Vagina (tissue), 2 donors: ENCODE data around the gene SERPINA4.

Source experiments
- POLR2A ChIP-seq, 2 donors: fragments of 450-650 bp; IDR thresholded peaks; one replicate each; pipeline ENCODE4 v1.6.1; 2017; ENCODE audit warnings: antibody characterized with exemption in 2 of 2, mild to moderate bottlenecking in 2 of 2, moderate library complexity in 2 of 2
- TF ChIP-seq, protein P1 (sequence below), 3 experiments: fragments of 450-650 bp in 2 of 3; fragments of 200-600 bp in 1 of 3; sonication (generic) in 1 of 3; IDR thresholded peaks; one replicate each; pipeline ENCODE4 v1.5.1; 2017 to 2019; ENCODE audit warnings: antibody characterized with exemption in 3 of 3, mild to moderate bottlenecking in 2 of 3, moderate library complexity in 2 of 3

DNA sequence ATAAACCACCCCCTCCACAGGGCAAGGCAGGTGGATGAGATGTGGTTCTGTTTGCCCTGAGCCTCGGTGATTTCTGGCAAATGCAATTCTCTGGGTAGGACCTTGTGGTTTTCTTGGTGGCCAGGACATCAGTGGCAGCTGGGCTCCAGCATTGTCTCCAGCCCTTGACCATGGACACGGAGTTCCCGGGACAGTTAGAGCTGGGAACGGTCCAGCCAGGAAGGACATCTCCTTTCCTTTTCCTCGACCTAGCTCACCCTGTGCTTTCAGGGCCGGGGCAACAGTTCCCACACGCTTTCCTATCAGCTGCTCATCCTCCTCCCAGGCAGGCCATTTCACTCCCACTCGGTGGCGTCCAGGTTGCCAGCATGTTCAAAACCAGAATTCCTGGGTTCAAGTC, 9.2 kb downstream of the SERPINA4 start:
- no peak for TF ChIP-seq POLR2A (IDR thresholded peaks at IDR 0.05)
- TF ChIP-seq, protein P1, sequence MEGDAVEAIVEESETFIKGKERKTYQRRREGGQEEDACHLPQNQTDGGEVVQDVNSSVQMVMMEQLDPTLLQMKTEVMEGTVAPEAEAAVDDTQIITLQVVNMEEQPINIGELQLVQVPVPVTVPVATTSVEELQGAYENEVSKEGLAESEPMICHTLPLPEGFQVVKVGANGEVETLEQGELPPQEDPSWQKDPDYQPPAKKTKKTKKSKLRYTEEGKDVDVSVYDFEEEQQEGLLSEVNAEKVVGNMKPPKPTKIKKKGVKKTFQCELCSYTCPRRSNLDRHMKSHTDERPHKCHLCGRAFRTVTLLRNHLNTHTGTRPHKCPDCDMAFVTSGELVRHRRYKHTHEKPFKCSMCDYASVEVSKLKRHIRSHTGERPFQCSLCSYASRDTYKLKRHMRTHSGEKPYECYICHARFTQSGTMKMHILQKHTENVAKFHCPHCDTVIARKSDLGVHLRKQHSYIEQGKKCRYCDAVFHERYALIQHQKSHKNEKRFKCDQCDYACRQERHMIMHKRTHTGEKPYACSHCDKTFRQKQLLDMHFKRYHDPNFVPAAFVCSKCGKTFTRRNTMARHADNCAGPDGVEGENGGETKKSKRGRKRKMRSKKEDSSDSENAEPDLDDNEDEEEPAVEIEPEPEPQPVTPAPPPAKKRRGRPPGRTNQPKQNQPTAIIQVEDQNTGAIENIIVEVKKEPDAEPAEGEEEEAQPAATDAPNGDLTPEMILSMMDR (IDR thresholded peaks at IDR 0.05): no peak
